Peyer's patch (tissue), 4 donors: ENCODE measurements around the gene UNCX. TPM values are rescaled to one million over a fixed set of nuclear protein-coding genes. Genes with fewer than 3 reads are reported as not detected.

Experiments used
- DNase-seq, 3 donors: peaks; one replicate each; pipeline ENCODE4 v3.0.0-alpha.2; 2017 to 2019
- H3K27ac ChIP-seq, 4 donors: fragments of 200-600 bp; sonication (generic); one replicate each; pipeline ENCODE4 v1.5.1; 2016 to 2019
- H3K27me3 ChIP-seq, 2 donors: fragments of 200-600 bp; sonication (generic); one replicate each; pipeline ENCODE4 v1.5.1; 2019
- H3K36me3 ChIP-seq, 3 donors: fragments of 200-600 bp; sonication (generic); one replicate each; pipeline ENCODE4 v1.5.1; 2016 to 2019
- H3K4me1 ChIP-seq, 4 donors: fragments of 200-600 bp; sonication (generic); one replicate each; pipeline ENCODE4 v1.5.1; 2016 to 2019
- H3K4me3 ChIP-seq, 4 donors: fragments of 200-600 bp; sonication (generic); 1 replicate in 3 of 4; 2 replicates in 1 of 4; pipeline ENCODE4 v1.5.1; 2016 to 2019; ENCODE audit warnings: mild to moderate bottlenecking in 1 of 4
- H3K9me3 ChIP-seq, 4 donors: fragments of 200-600 bp; sonication (generic); one replicate each; pipeline ENCODE4 v1.5.1; 2016 to 2019; ENCODE audit warnings: mild to moderate bottlenecking in 1 of 4
- POLR2A ChIP-seq, 2 donors: fragments of 450-650 bp; IDR thresholded peaks; one replicate each; pipeline ENCODE4 v1.5.1; 2017; ENCODE audit warnings: antibody characterized with exemption in 2 of 2, mild to moderate bottlenecking in 2 of 2, moderate library complexity in 2 of 2
- total RNA-seq, 4 donors: library from RNA; depleted of rRNA; stranded (reverse); fragments of >200 nt; gene quantifications; one replicate each; pipeline ENCODE4 v1.1.0, GENCODE V29; 2016
- TF ChIP-seq, protein P1 (sequence below), 6 experiments: fragments of 450-650 bp in 4 of 6; fragments of 200-600 bp in 2 of 6; sonication (generic) in 1 of 6; IDR thresholded peaks; one replicate each; pipeline ENCODE4 v1.5.1; 2017 to 2019; ENCODE audit warnings: antibody characterized with exemption in 6 of 6, mild to moderate bottlenecking in 3 of 6, moderate library complexity in 1 of 6

Gene UNCX
- total RNA-seq, 4 donors from 2014 or later: not detected

DNA sequence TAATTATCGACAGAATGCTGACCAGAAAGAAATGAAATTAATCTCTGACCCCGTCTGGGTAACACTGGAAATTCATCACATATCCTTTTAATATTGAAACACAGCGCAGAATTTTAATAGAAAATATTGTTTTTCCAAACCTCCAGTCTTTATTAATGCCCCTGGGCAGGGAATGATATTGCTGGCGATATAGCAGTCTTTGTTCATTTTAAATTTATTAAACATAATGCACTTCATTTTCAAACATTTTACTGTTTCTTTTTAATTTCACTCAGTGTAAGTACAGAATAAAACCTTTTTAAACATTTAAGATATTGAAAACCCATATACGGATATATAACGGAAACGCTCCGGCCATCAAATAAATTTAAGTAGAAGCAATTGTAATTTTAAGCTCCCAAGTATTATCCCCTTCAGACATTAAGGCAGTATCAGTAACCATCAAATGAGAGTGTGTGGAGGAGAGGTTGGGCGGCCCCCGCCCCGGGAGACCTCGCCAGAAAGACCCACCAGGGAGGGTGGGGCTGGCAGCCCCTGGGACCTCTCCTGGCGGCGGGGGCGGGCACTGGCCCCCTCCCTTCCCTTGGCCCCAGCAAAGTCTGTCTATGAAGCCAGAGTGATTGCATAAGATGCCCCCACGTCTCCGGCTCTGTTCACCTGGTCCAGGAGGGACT, 10.8 kb downstream of the UNCX start:
- no peak for DNase-seq
- H3K4me3 ChIP-seq: no peak overlapping the region
- peaks cover 0 to 9% (median 0%) of the 10 kb centered on the region in 4 donors for H3K9me3 ChIP-seq
- H3K27ac ChIP-seq: no peak overlapping the region
- H3K36me3 ChIP-seq: no peaks in the 10 kb centered on the region
- peaks cover 8 to 95% of the 10 kb centered on the region in 2 donors for H3K27me3 ChIP-seq
- peaks cover 0 to 29% (median 0%) of the 10 kb centered on the region in 4 donors for H3K4me1 ChIP-seq
- TF ChIP-seq, protein P1, sequence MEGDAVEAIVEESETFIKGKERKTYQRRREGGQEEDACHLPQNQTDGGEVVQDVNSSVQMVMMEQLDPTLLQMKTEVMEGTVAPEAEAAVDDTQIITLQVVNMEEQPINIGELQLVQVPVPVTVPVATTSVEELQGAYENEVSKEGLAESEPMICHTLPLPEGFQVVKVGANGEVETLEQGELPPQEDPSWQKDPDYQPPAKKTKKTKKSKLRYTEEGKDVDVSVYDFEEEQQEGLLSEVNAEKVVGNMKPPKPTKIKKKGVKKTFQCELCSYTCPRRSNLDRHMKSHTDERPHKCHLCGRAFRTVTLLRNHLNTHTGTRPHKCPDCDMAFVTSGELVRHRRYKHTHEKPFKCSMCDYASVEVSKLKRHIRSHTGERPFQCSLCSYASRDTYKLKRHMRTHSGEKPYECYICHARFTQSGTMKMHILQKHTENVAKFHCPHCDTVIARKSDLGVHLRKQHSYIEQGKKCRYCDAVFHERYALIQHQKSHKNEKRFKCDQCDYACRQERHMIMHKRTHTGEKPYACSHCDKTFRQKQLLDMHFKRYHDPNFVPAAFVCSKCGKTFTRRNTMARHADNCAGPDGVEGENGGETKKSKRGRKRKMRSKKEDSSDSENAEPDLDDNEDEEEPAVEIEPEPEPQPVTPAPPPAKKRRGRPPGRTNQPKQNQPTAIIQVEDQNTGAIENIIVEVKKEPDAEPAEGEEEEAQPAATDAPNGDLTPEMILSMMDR (IDR thresholded peaks at IDR 0.05): no peak
- TF ChIP-seq POLR2A (IDR thresholded peaks at IDR 0.05): no peak

GRCh38 chr7:1243964-1244416, 11.3 kb downstream of the UNCX start:
- H3K27ac ChIP-seq: no peak overlapping the region
- no peak for TF ChIP-seq POLR2A (IDR thresholded peaks at IDR 0.05)
- TF ChIP-seq, protein P1 (IDR thresholded peaks at IDR 0.05): no peak
- peaks cover 8 to 93% of the 10 kb centered on the region in 2 donors for H3K27me3 ChIP-seq
- no peaks in the 10 kb centered on the region for H3K36me3 ChIP-seq
- H3K4me3 ChIP-seq: no peak overlapping the region
- peaks cover 0 to 33% (median 0%) of the 10 kb centered on the region in 4 donors for H3K4me1 ChIP-seq
- DNase-seq: no peak
- peaks cover 0 to 9% (median 0%) of the 10 kb centered on the region in 4 donors for H3K9me3 ChIP-seq

GRCh38 chr7:1244700-1245523, 12.2 kb downstream of the UNCX start:
- Histone ChIP-seq H3K4me1 (peaks cover 0 to 33% (median 0%) of the 10 kb centered on the region in 4 donors), H3K4me3 (no peak overlapping the region), H3K27me3 (peaks cover 8 to 90% of the 10 kb centered on the region in 2 donors), H3K27ac (no peak overlapping the region), H3K36me3 (no peaks in the 10 kb centered on the region), H3K9me3 (peaks cover 0 to 9% (median 0%) of the 10 kb centered on the region in 4 donors)
- TF ChIP-seq POLR2A (IDR thresholded peaks at IDR 0.05): no peak
- DNase-seq: no peak

DNA sequence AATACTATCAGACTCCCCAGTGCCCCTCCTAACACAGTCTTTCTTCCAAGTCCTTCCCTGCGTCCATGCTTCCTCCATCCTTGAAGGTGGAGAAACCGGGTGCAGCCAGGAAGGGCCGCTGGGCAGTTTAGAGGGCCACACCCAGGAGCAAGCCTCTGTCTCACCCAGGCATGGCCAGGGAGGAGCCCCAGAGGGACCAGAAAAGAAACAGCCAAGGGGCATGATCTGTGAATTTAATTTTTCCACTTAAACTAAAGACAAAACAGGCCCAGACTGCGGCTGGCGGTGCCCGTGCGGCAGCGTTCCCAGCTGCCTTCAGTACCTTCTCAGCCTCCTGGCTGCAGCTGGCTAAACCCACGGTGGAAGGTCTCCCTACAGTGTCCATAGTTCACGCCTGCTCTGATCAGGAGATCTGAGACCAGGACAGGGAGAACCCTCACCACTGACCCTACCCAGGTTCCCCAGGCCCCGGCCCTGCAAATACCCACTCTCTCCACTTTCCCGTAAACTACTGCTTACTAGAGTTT, 12.9 kb downstream of the UNCX start:
- Histone ChIP-seq H3K27ac (no peak overlapping the region), H3K4me3 (no peak overlapping the region), H3K4me1 (peaks cover 0 to 33% (median 0%) of the 10 kb centered on the region in 4 donors), H3K9me3 (peaks cover 0 to 9% (median 0%) of the 10 kb centered on the region in 4 donors), H3K36me3 (no peaks in the 10 kb centered on the region), H3K27me3 (peaks cover 8 to 84% of the 10 kb centered on the region in 2 donors)
- no peak for TF ChIP-seq POLR2A (IDR thresholded peaks at IDR 0.05)
- TF ChIP-seq, protein P1 (IDR thresholded peaks at IDR 0.05): no peak
- no peak for DNase-seq

GRCh38 chr7:1246160-1246870, 13.6 kb downstream of the UNCX start:
- Histone ChIP-seq H3K9me3 (peaks cover 0 to 9% (median 0%) of the 10 kb centered on the region in 4 donors), H3K36me3 (no peaks in the 10 kb centered on the region), H3K27ac (no peak overlapping the region), H3K4me3 (no peak overlapping the region), H3K27me3 (peaks cover 8 to 81% of the 10 kb centered on the region in 2 donors), H3K4me1 (peaks cover 0 to 31% (median 0%) of the 10 kb centered on the region in 4 donors)
- TF ChIP-seq, protein P1 (IDR thresholded peaks at IDR 0.05): no peak
- TF ChIP-seq POLR2A (IDR thresholded peaks at IDR 0.05): no peak
- DNase-seq: no peak
